GM10847 (cell line): ENCODE results near the gene IGSF8.

Experiments
- POLR2A ChIP-seq: IDR thresholded peaks from 2 replicates; pipeline ENCODE4 v1.6.1; 2011; ENCODE audit not compliant: insufficient read length; ENCODE audit errors: extremely low read depth

The IGSF8 gene

DNA sequence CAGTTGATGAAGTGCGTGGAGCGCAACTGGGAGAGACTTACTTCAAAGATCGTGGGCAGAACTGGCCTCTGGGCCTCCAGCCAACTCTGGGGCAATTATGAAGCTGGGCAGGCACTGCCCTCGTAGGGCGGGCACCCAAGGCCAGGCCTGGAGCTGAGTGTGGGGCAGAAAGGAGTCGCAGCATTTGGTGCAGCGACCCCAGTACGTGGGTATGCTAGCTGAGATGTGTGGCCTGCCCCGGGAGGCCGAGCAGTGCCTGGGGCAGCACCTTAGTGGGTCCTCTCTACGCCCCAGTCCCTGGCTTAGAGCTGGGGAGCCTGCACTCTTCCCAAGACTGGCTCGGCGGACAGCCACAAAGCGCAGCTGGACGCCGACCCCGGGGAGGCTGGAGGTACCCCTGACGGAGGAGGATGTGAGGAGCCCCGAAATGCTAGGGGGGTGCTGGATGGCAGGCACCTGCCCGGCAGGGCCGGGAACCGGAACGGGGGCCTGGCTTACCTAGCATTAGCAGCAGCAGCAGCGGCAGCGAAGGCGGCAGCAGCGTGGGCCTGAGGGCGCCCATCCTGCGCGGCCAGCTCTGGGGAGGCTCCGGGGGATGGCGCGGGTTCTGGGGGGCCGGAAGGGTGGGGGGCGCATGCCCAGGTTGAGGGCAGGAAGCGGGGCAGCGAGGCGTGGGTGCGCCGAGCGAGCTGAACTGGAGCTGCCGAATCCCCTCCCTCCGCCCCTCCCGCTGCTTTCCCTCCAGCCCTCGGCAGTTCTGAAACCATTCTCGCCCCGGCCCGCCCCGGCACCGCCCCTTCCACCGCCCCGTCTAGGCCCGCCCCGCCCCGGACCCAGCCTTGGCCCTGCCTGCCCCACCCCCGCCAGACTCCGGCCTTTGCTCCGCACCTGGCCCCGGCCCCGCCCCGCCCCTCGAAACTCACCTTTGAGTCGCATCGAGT, at the start of gene IGSF8:
TSS of gene IGSF8 (minus strand) at position 709 of the 941 bp plus-strand sequence. CDS start at position 562, 147 bp downstream.
- peak; percentile 19 for TF ChIP-seq POLR2A

- no peak for TF ChIP-seq POLR2A
Observed at GRCh38 chr1:160148121-160148520, 49.7 kb upstream of the IGSF8 start.

DNA sequence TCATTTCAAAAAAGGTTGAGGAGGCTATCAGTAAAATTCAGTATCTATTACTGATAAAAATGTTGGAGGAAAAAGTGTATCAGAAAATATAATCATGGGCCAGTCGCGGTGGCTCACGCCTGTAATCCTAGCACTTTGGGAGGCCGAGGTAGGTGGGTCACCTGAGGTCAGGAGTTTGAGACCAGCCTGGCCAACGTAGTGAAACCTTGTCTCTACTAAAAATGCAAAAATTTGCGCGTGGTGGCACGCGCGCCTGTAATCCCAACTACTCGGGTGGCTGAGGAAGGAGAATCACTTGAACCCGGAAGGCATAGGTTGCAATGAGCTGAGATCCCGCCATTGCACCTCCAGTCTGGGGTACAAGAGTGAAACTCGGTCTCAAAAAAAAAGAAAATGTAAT, 47.7 kb upstream of the IGSF8 start:
- no peak for TF ChIP-seq POLR2A

DNA sequence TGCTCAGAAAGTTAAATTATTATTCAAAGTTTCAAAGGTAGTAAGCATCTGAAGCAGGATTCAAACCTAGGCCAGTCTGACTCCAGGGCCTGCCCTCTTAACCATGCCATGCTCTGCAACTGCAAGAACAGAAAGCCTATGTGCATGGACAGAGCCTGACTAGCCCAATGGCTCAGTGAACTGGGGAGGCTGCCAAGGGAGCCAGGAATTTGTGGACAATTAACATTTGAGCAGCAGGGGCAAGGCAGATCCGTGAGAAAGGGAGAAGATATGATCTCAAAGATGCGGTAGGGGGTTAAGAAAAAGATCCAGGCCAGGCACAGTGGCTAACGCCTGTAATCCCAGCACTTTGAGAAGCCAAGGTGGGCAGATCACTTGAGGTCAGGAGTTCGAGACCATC, 46.5 kb upstream of the IGSF8 start:
- TF ChIP-seq POLR2A, result no peak

- no peak for TF ChIP-seq POLR2A
Observed at GRCh38 chr1:160143695-160144094, 45.3 kb upstream of the IGSF8 start.

GRCh38 chr1:160139840-160140239, 41.4 kb upstream of the IGSF8 start:
- TF ChIP-seq POLR2A, result no peak

DNA sequence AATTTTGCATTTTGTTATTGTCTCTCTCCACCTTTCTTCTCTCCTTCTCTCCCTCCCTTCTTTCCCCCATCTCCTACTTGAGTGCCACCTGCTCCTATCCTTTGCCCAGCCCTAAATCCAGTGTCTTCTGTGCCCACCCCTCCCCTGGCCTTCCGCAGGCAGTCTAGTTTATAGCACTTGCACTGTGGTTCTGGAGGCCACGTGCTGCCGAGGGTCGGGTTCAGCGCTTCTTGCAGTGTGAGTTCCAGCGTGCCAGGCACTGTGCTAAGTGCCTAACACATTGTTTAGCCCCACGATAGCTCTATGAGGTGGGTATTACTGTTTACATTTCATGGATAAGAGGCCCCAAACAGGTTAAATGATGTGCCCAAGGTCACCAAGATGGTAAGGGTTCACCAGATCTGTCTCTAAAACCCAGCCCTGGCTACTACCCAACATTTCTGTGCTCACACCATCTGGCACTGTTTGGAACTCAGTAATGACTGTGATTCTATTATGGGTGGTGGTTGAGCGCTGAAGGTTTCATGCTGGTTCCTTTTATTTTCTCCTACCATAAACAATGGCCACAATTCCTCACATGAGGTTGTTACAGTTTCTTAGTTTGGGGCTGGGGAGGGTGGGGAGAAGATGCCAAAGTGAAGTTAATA, 38.9 kb upstream of the IGSF8 start:
- no peak for TF ChIP-seq POLR2A

GRCh38 chr1:160136926-160137200, 38.4 kb upstream of the IGSF8 start:
- no peak for TF ChIP-seq POLR2A

GRCh38 chr1:160136121-160136925, 37.9 kb upstream of the IGSF8 start:
- TF ChIP-seq POLR2A, result no peak

- TF ChIP-seq POLR2A, result no peak
Observed at GRCh38 chr1:160134791-160135572, 36.6 kb upstream of the IGSF8 start.

- no peak for TF ChIP-seq POLR2A
Observed at GRCh38 chr1:160133990-160134770, 35.8 kb upstream of the IGSF8 start.

DNA sequence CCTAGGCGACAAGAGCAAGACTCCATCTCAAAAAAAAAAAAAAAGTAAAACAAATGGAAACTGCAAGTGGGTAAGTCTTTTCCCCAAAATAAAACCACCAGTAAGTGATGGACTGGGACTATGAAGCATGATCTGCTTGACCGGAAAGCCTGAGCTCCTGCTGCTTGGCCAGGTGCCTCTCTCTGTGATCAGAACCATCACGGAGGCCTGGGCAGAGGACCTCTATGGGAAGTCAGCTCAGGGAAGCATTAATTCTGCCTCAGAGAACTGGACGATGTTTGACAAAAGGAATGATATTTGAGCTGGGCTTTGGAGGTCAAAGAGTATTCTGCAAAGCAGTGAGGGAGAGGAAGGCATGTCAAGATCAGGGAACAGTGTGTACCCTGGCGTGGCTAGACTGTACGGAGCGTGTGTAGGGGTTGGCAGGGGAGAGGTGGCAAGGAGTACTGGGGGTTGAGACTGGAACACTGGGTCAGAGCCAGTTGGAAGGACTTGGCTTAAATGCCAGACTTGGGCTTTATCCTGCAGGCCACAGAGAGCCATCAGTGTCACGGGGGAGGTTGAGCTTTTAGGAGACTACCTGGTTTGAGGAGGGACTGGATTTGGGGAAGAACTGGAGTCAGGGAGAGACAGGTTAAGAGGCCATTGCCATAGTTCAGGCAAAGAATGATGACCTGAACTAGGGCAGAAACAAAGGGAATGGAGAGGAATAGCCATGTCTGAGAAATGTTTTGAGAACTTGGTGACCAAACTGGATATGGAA, 33.6 kb upstream of the IGSF8 start:
- TF ChIP-seq POLR2A, result no peak

DNA sequence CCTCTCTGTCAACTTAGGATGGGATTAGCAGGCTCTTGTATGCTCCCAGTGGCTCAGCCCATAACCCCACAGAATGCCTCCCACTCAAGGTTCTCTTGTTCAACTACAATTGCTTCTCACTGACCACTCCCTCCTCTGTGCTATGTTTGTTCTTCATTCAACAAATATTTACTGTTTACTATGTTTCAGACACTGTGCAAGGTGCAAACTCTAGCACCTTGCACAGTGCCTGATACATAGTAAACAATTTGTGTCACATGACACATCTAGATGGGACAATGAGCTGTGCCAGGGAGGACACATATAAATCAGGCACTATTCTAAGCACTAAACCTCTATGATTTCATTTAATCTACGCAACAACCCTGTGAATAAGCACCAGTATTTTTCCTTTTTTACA, 32.5 kb upstream of the IGSF8 start:
- no peak for TF ChIP-seq POLR2A
